Measurements from ENCODE around the gene FCER1G. TPM values are rescaled to one million over a fixed set of nuclear protein-coding genes. Genes with fewer than 3 reads are reported as not detected.

Gene FCER1G
- total RNA-seq, 4 donors from 2014 or later: 32.8 to 145 (median 47.4) TPM

GRCh38 chr1:161228032-161228431 is 12.9 kb downstream of the FCER1G start:
- TF ChIP-seq CTCF (IDR thresholded peaks at IDR 0.05) (no peak), POLR2A (IDR thresholded peaks at IDR 0.05; ENCODE audit: low read depth) (no peak), POLR2AphosphoS5 (IDR thresholded peaks at IDR 0.05) (no peak), EP300 (IDR thresholded peaks at IDR 0.05) (no peak)
- no peak for DNase-seq (ENCODE audit: extremely low spot score)
- intact Hi-C loops (cut with DNase I): loop anchor here (5.0 kb wide), 1 partner anchor 79 kb away; the partner anchor contains the start of gene MPZ
- Histone ChIP-seq H3K36me3 (peaks cover 20 to 35% (median 32%) of the 10 kb centered on the region in 4 donors), H3K27me3 (no peaks in the 10 kb centered on the region), H3K9me3 (no peaks in the 10 kb centered on the region), H3K4me1 (peaks cover 26 to 30% (median 27%) of the 10 kb centered on the region in 4 donors), H3K27ac (replicated peaks in 1 of 4) (peak overlapping the region in 3 of 4 donors; percentile 81 to 88 (median 82)), H3K4me3 (no peak overlapping the region)
- 90% methylated on average over 7 of the region's 7 CpGs for WGBS

GRCh38 chr1:161229896-161230295 is 14.8 kb downstream of the FCER1G start:
- 65% methylated on average over 3 of the region's 3 CpGs for WGBS
- H3K36me3 ChIP-seq: peaks cover 20 to 35% (median 32%) of the 10 kb centered on the region in 4 donors
- TF ChIP-seq POLR2A (IDR thresholded peaks at IDR 0.05; ENCODE audit: low read depth) (no peak), CTCF (IDR thresholded peaks at IDR 0.05) (no peak), EP300 (IDR thresholded peaks at IDR 0.05) (no peak)
- no peak for DNase-seq (ENCODE audit: extremely low spot score)
- no peak overlapping the region for H3K27ac ChIP-seq (replicated peaks in 1 of 4)
- intact Hi-C loops (cut with DNase I): loop anchor here (5.0 kb wide), 2 partner anchors 77 to 132 kb away; partner anchors contain the start of gene MPZ
- H3K9me3 ChIP-seq: no peaks in the 10 kb centered on the region
- peaks cover 26 to 29% (median 26%) of the 10 kb centered on the region in 4 donors for H3K4me1 ChIP-seq
- H3K27me3 ChIP-seq: no peaks in the 10 kb centered on the region
- H3K4me3 ChIP-seq: no peak overlapping the region

- intact Hi-C loops (cut with DNase I): loop anchor here (5.0 kb wide), 1 partner anchor 132 kb away; no protein-coding TSS in a partner anchor
- Histone ChIP-seq H3K27ac (replicated peaks in 1 of 4) (no peak overlapping the region), H3K9me3 (no peaks in the 10 kb centered on the region), H3K4me3 (no peak overlapping the region), H3K36me3 (peaks cover 20 to 35% (median 32%) of the 10 kb centered on the region in 4 donors), H3K27me3 (no peaks in the 10 kb centered on the region), H3K4me1 (peaks cover 20 to 21% (median 20%) of the 10 kb centered on the region in 4 donors)
- TF ChIP-seq POLR2AphosphoS5 (IDR thresholded peaks at IDR 0.05) (no peak), CTCF (IDR thresholded peaks at IDR 0.05) (no peak), EP300 (IDR thresholded peaks at IDR 0.05) (no peak), POLR2A (IDR thresholded peaks at IDR 0.05; ENCODE audit: low read depth) (no peak)
- 98% methylated on average over 7 of the region's 7 CpGs for whole genome bisulfite sequencing
- DNase-seq (ENCODE audit: extremely low spot score): no peak
These were observed 15.7 kb downstream of the FCER1G start for GRCh38 chr1:161230762-161231161.

GRCh38 chr1:161233102-161233501 is 18.0 kb downstream of the FCER1G start:
- no peak overlapping the region for H3K4me3 ChIP-seq

More at GRCh38 chr1:161233102-161233501, 18.0 kb downstream of the FCER1G start:
- H3K4me1 ChIP-seq: peaks cover 0 to under 1% (median under 1%) of the 10 kb centered on the region in 4 donors
- no peaks in the 10 kb centered on the region for H3K27me3 ChIP-seq
- H3K9me3 ChIP-seq: no peaks in the 10 kb centered on the region
- intact Hi-C loops (cut with DNase I): loop anchor here (5.0 kb wide), 1 partner anchor 129 kb away; no protein-coding TSS in a partner anchor
- peaks cover 19 to 30% (median 29%) of the 10 kb centered on the region in 4 donors for H3K36me3 ChIP-seq
- 77% methylated on average over 3 of the region's 9 CpGs for WGBS
- TF ChIP-seq POLR2A (IDR thresholded peaks at IDR 0.05; ENCODE audit: low read depth) (no peak), CTCF (IDR thresholded peaks at IDR 0.05) (no peak), EP300 (IDR thresholded peaks at IDR 0.05) (no peak)
- no peak overlapping the region for H3K27ac ChIP-seq (replicated peaks in 1 of 4)
- DNase-seq (ENCODE audit: extremely low spot score): no peak
